Neural cell (in vitro differentiated cells): ENCODE measurements around the gene ZBTB2. TPM values are rescaled to one million over a fixed set of nuclear protein-coding genes. Genes with fewer than 3 reads are reported as not detected.

ENCODE experiments used
- H2AFZ ChIP-seq: fragments of 200-600, 300-800 bp; sonication (generic), shearing (Covaris generic); 2 replicates; pipeline ENCODE4 v1.6.0; 2014; ENCODE audit warnings: low read depth, mild to moderate bottlenecking, antibody characterized with exemption, low read length, moderate library complexity
- H3F3A ChIP-seq: fragments of 200-600 bp; shearing (Covaris generic); 2 replicates; pipeline ENCODE4 v1.6.1; 2016; ENCODE audit warnings: mild to moderate bottlenecking, moderate library complexity, mixed read lengths, antibody characterized with exemption, low read length; ENCODE audit not compliant: insufficient read depth, poor library complexity, severe bottlenecking
- H3K27ac ChIP-seq: fragments of 200-600, 300-800 bp; sonication (generic), shearing (Covaris generic); 2 replicates; pipeline ENCODE4 v1.5.1; 2014; ENCODE audit warnings: mild to moderate bottlenecking, low read length, moderate library complexity
- H3K27me3 ChIP-seq: fragments of 300-800, 200-600 bp; sonication (generic), shearing (Covaris generic); 2 replicates; pipeline ENCODE4 v1.6.0; 2014; ENCODE audit warnings: mild to moderate bottlenecking, low read depth, low read length, moderate library complexity; ENCODE audit not compliant: insufficient read depth
- H3K36me3 ChIP-seq: fragments of 300-800, 200-600 bp; sonication (generic), shearing (Covaris generic); 2 replicates; pipeline ENCODE4 v1.5.1; 2014; ENCODE audit warnings: mild to moderate bottlenecking, antibody characterized with exemption, low read length, moderate library complexity; ENCODE audit not compliant: insufficient read depth
- H3K4me2 ChIP-seq: fragments of 300-800, 200-600 bp; sonication (generic), shearing (Covaris generic); 2 replicates; pipeline ENCODE4 v1.6.0; 2014; ENCODE audit warnings: mild to moderate bottlenecking, low read length
- H3K4me3 ChIP-seq: fragments of 300-800, 200-600 bp; sonication (generic), shearing (Covaris generic); 2 replicates; pipeline ENCODE4 v1.5.1; 2014; ENCODE audit warnings: mild to moderate bottlenecking, low read length, moderate library complexity
- H3K79me2 ChIP-seq: fragments of 200-600 bp; shearing (Covaris generic); replicated peaks from 2 replicates; pipeline ENCODE4 v1.6.0; 2014; ENCODE audit warnings: mild to moderate bottlenecking, low read length, moderate library complexity; ENCODE audit not compliant: insufficient read depth
- H3K9ac ChIP-seq: fragments of 300-800, 200-600 bp; sonication (generic), shearing (Covaris generic); 2 replicates; pipeline ENCODE4 v1.6.1; 2016; ENCODE audit warnings: mild to moderate bottlenecking, low read length, mixed read lengths
- H3K9me2 ChIP-seq: fragments of 200-600 bp; shearing (Covaris generic); 2 replicates; pipeline ENCODE4 v1.6.1; 2016; ENCODE audit warnings: mild to moderate bottlenecking, low read length, mixed read lengths; ENCODE audit not compliant: insufficient read depth
- H3K9me3 ChIP-seq: fragments of 200-600, 300-800 bp; sonication (generic), shearing (Covaris generic); 2 replicates; pipeline ENCODE4 v1.6.1; 2016; ENCODE audit warnings: mild to moderate bottlenecking, mixed run types, low read length, moderate library complexity, mixed read lengths
- H4K20me1 ChIP-seq: fragments of 200-600 bp; shearing (Covaris generic); 2 replicates; pipeline ENCODE4 v1.6.1; 2016; ENCODE audit warnings: mild to moderate bottlenecking, mixed run types; ENCODE audit not compliant: insufficient read depth
- CTCF ChIP-seq: fragments of 450-650 bp; IDR thresholded peaks from 2 replicates; pipeline ENCODE4 v1.5.1; 2014; ENCODE audit warnings: antibody characterized with exemption, mild to moderate bottlenecking, moderate library complexity; ENCODE audit not compliant: poor library complexity, severe bottlenecking
- EP300 ChIP-seq: fragments of 450-650 bp; conservative IDR thresholded peaks from 2 replicates; pipeline ENCODE4 v1.6.1; 2014; ENCODE audit warnings: antibody characterized with exemption, mild to moderate bottlenecking, moderate library complexity; ENCODE audit not compliant: poor library complexity, severe bottlenecking
- EZH2 ChIP-seq: fragments of 200-600, 300-800 bp; shearing (Covaris generic), sonication (generic); IDR thresholded peaks from 2 replicates; pipeline ENCODE4 v1.6.1; 2014; ENCODE audit warnings: antibody characterized with exemption, low read length, borderline replicate concordance, mild to moderate bottlenecking; ENCODE audit not compliant: insufficient read depth, poor library complexity, severe bottlenecking
- MXI1 ChIP-seq: fragments of 450-650 bp; conservative IDR thresholded peaks from 2 replicates; pipeline ENCODE4 v1.6.1; 2014; ENCODE audit warnings: antibody characterized with exemption, mild to moderate bottlenecking; ENCODE audit not compliant: poor library complexity, severe bottlenecking
- POLR2AphosphoS5 ChIP-seq: IDR thresholded peaks from 2 replicates; pipeline ENCODE4 v1.6.1; 2012
- RAD21 ChIP-seq: fragments of 450-650 bp; conservative IDR thresholded peaks from 2 replicates; pipeline ENCODE4 v1.6.1; 2014; ENCODE audit warnings: antibody characterized with exemption, mild to moderate bottlenecking, moderate library complexity
- SMC3 ChIP-seq: fragments of 450-650 bp; conservative IDR thresholded peaks from 2 replicates; pipeline ENCODE4 v1.6.1; 2014; ENCODE audit warnings: antibody characterized with exemption, mild to moderate bottlenecking, moderate library complexity; ENCODE audit not compliant: poor library complexity
- TAF1 ChIP-seq: IDR thresholded peaks from 2 replicates; pipeline ENCODE4 v1.6.1; 2012; ENCODE audit warnings: low read depth
- polyA plus RNA-seq: library from polyadenylated mRNA; depleted of rRNA; stranded (reverse); fragments of >200 nt; gene quantifications from 2 replicates; pipeline ENCODE4 v1.2.3, GENCODE V29; 2014
- TF ChIP-seq, protein P1 (sequence below): IDR thresholded peaks from 2 replicates; pipeline ENCODE4 v1.6.1; 2012; ENCODE audit warnings: borderline replicate concordance

The ZBTB2 gene
- polyA plus RNA-seq, 1 donor from 2014 or later: 10.3 TPM

GRCh38 chr6:151376440-151376839, 14.9 kb downstream of the ZBTB2 start:
- Histone ChIP-seq H3F3A (no peaks in the 10 kb centered on the region), H3K9me2 (no peaks in the 10 kb centered on the region), H3K9ac (no peak overlapping the region), H3K27me3 (no peaks in the 10 kb centered on the region), H3K4me3 (no peak overlapping the region), H2AFZ (no peak overlapping the region), H4K20me1 (no peaks in the 10 kb centered on the region), H3K27ac (no peak overlapping the region), H3K4me2 (no peak overlapping the region), H3K36me3 (peaks cover 4% of the 10 kb centered on the region), H3K9me3 (no peaks in the 10 kb centered on the region), H3K79me2 (peaks cover 5% of the 10 kb centered on the region)
- TF ChIP-seq EP300: no peak
- no peak for TF ChIP-seq MXI1
- TF ChIP-seq TAF1: no peak
- no peak for TF ChIP-seq POLR2AphosphoS5
- no peak for TF ChIP-seq RAD21
- TF ChIP-seq, protein P1, sequence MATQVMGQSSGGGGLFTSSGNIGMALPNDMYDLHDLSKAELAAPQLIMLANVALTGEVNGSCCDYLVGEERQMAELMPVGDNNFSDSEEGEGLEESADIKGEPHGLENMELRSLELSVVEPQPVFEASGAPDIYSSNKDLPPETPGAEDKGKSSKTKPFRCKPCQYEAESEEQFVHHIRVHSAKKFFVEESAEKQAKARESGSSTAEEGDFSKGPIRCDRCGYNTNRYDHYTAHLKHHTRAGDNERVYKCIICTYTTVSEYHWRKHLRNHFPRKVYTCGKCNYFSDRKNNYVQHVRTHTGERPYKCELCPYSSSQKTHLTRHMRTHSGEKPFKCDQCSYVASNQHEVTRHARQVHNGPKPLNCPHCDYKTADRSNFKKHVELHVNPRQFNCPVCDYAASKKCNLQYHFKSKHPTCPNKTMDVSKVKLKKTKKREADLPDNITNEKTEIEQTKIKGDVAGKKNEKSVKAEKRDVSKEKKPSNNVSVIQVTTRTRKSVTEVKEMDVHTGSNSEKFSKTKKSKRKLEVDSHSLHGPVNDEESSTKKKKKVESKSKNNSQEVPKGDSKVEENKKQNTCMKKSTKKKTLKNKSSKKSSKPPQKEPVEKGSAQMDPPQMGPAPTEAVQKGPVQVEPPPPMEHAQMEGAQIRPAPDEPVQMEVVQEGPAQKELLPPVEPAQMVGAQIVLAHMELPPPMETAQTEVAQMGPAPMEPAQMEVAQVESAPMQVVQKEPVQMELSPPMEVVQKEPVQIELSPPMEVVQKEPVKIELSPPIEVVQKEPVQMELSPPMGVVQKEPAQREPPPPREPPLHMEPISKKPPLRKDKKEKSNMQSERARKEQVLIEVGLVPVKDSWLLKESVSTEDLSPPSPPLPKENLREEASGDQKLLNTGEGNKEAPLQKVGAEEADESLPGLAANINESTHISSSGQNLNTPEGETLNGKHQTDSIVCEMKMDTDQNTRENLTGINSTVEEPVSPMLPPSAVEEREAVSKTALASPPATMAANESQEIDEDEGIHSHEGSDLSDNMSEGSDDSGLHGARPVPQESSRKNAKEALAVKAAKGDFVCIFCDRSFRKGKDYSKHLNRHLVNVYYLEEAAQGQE: no peak
- no peak for TF ChIP-seq CTCF
- TF ChIP-seq SMC3: no peak
- TF ChIP-seq EZH2: no peak

DNA sequence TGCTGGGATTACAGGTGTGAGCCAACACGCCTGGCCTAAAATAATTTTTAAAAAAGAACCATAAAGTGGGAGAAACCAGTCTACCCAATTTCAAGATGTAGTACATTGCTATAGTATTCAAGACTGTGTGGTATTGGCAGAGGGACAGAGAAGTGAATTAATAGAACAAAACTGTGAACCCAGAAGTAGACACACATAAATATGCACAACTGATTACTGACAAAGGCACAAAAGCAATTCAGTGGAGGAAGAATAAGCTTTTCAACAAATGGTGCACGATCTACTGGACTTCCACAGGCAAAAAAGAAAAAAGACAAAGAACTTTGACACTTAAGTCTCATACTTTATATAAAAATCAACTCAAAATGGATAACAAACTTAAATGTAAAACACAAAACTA, 15.5 kb downstream of the ZBTB2 start:
- H3K27ac ChIP-seq: no peak overlapping the region
- H4K20me1 ChIP-seq: no peaks in the 10 kb centered on the region

More for the DNA sequence above, 15.5 kb downstream of the ZBTB2 start:
- peaks cover 5% of the 10 kb centered on the region for H3K79me2 ChIP-seq
- no peak for TF ChIP-seq TAF1
- TF ChIP-seq EP300: no peak
- no peak for TF ChIP-seq RAD21
- TF ChIP-seq MXI1: no peak
- no peak for TF ChIP-seq POLR2AphosphoS5
- TF ChIP-seq, protein P1: no peak
- TF ChIP-seq EZH2: no peak
- no peak for TF ChIP-seq CTCF
- TF ChIP-seq SMC3: no peak
- no peaks in the 10 kb centered on the region for H3K9me2 ChIP-seq
- no peak overlapping the region for H3K4me3 ChIP-seq
- no peak overlapping the region for H3K4me2 ChIP-seq
- H3K36me3 ChIP-seq: peaks cover 4% of the 10 kb centered on the region
- no peaks in the 10 kb centered on the region for H3K27me3 ChIP-seq
- no peaks in the 10 kb centered on the region for H3F3A ChIP-seq
- no peak overlapping the region for H2AFZ ChIP-seq
- no peak overlapping the region for H3K9ac ChIP-seq
- no peaks in the 10 kb centered on the region for H3K9me3 ChIP-seq
